Upper lobe of left lung (tissue), 4 donors: ENCODE results near the gene GPC5.

Experiments used
- EP300 ChIP-seq, 4 donors: sonication (generic); formaldehyde crosslinking; IDR thresholded peaks; one replicate each; pipeline ENCODE4 v1.5.1; 2017; ENCODE audit warnings: antibody characterized with exemption in 4 of 4, control low read depth in 2 of 4
- POLR2A ChIP-seq, 4 donors: fragments of 450-650 bp; IDR thresholded peaks; one replicate each; pipeline ENCODE4 v1.5.1; 2016 to 2017; ENCODE audit warnings: antibody characterized with exemption in 4 of 4, mild to moderate bottlenecking in 2 of 4
- POLR2AphosphoS5 ChIP-seq, 2 donors: sonication (generic); formaldehyde crosslinking; IDR thresholded peaks; one replicate each; pipeline ENCODE4 v1.5.1; 2017; ENCODE audit warnings: antibody characterized with exemption in 2 of 2
- TF ChIP-seq, protein P1 (sequence below), 6 experiments: fragments of 450-650 bp in 4 of 6; fragments of 200-600 bp in 2 of 6; sonication (generic) in 2 of 6; IDR thresholded peaks; one replicate each; pipeline ENCODE4 v1.5.1; 2016 to 2019; ENCODE audit warnings: antibody characterized with exemption in 6 of 6

DNA sequence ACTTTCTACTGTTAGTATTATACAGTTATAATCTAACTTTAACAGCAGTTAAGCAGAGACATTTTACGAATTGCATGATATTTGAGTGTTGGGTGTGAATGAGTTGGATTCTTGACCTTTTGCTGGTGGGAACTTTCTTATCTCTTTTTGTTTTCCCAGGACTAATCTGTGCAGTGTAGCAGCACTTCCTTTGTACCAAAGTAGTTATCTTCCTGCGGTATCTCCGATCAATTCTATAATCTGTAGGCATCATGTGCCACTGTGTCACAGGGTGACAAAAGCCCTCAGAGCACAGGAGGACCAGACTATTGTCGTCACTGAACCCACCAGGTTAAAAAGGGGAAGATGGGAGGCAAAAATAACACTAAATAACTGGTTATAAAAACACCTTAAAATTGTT, 823.5 kb downstream of the GPC5 start:
- TF ChIP-seq, protein P1, sequence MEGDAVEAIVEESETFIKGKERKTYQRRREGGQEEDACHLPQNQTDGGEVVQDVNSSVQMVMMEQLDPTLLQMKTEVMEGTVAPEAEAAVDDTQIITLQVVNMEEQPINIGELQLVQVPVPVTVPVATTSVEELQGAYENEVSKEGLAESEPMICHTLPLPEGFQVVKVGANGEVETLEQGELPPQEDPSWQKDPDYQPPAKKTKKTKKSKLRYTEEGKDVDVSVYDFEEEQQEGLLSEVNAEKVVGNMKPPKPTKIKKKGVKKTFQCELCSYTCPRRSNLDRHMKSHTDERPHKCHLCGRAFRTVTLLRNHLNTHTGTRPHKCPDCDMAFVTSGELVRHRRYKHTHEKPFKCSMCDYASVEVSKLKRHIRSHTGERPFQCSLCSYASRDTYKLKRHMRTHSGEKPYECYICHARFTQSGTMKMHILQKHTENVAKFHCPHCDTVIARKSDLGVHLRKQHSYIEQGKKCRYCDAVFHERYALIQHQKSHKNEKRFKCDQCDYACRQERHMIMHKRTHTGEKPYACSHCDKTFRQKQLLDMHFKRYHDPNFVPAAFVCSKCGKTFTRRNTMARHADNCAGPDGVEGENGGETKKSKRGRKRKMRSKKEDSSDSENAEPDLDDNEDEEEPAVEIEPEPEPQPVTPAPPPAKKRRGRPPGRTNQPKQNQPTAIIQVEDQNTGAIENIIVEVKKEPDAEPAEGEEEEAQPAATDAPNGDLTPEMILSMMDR (IDR thresholded peaks at IDR 0.05), result no peak
- TF ChIP-seq POLR2AphosphoS5 (IDR thresholded peaks at IDR 0.05) (no peak), EP300 (IDR thresholded peaks at IDR 0.05) (no peak), POLR2A (IDR thresholded peaks at IDR 0.05) (no peak)
